ENCODE data around the gene PEX16. TPM values are rescaled to one million over a fixed set of nuclear protein-coding genes. Genes with fewer than 3 reads are reported as not detected.

Gene PEX16
- total and polyA plus RNA-seq, 9 of the 15 experiments (the other 6 are each of a cell fraction or from before 2014, with no cell fraction given): 1.5 to 43.9 (median 14.6) TPM

- no peak for TF ChIP-seq C11orf30 (IDR thresholded peaks at IDR 0.05; ENCODE audit: low read depth)
- peak; percentile 35 to 43; a peak in 2 of 4 replicates for TF ChIP-seq KDM1A (IDR thresholded peaks at IDR 0.05)
- TF ChIP-seq PURB (CRISPR knock-in tag; IDR thresholded peaks at IDR 0.05; ENCODE audit: low read depth): no peak
- TF ChIP-seq ZNF696 (CRISPR knock-in tag; conservative IDR thresholded peaks at IDR 0.05): no peak
- TF ChIP-seq, protein P1, sequence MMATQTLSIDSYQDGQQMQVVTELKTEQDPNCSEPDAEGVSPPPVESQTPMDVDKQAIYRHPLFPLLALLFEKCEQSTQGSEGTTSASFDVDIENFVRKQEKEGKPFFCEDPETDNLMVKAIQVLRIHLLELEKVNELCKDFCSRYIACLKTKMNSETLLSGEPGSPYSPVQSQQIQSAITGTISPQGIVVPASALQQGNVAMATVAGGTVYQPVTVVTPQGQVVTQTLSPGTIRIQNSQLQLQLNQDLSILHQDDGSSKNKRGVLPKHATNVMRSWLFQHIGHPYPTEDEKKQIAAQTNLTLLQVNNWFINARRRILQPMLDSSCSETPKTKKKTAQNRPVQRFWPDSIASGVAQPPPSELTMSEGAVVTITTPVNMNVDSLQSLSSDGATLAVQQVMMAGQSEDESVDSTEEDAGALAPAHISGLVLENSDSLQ (IDR thresholded peaks at IDR 0.05): peak; percentile 61; the same call in 1 of the 2 replicates
- no peak for TF ChIP-seq RB1 (IDR thresholded peaks at IDR 0.05; ENCODE audit: low read depth)
- TF ChIP-seq ILF3 (IDR thresholded peaks at IDR 0.05; ENCODE audit: borderline replicate concordance): no peak
- TF ChIP-seq TCF7 (IDR thresholded peaks at IDR 0.05; ENCODE audit: borderline replicate concordance): no peak
- no peak for TF ChIP-seq NELFE (IDR thresholded peaks at IDR 0.05; ENCODE audit: insufficient read depth, insufficient read length)
- TF ChIP-seq CHD4 (IDR thresholded peaks at IDR 0.05; ENCODE audit: insufficient read depth, insufficient replicate concordance, low read depth, low read length, poor library complexity, severe bottlenecking): no peak
- TF ChIP-seq CREM (IDR thresholded peaks at IDR 0.05; ENCODE audit: low read depth): peak; percentile 47
- TF ChIP-seq ZNF717 (CRISPR knock-in tag; IDR thresholded peaks at IDR 0.05): no peak
- TF ChIP-seq, protein P2, sequence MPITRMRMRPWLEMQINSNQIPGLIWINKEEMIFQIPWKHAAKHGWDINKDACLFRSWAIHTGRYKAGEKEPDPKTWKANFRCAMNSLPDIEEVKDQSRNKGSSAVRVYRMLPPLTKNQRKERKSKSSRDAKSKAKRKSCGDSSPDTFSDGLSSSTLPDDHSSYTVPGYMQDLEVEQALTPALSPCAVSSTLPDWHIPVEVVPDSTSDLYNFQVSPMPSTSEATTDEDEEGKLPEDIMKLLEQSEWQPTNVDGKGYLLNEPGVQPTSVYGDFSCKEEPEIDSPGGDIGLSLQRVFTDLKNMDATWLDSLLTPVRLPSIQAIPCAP (CRISPR knock-in tag; IDR thresholded peaks at IDR 0.05; ENCODE audit: borderline replicate concordance): no peak
- no peak for TF ChIP-seq PHF20 (IDR thresholded peaks at IDR 0.05; ENCODE audit: partially characterized antibody)
- no peak for TF ChIP-seq FOXA3 (CRISPR knock-in tag; conservative IDR thresholded peaks at IDR 0.05 in 1 of 2, IDR thresholded peaks at IDR 0.05 in 1 of 2)
- TF ChIP-seq SAP30 (IDR thresholded peaks at IDR 0.05; ENCODE audit: borderline replicate concordance, insufficient read depth, low read depth, low read length, poor library complexity, severe bottlenecking): no peak
- no peak for TF ChIP-seq PHB2 (IDR thresholded peaks at IDR 0.05; ENCODE audit: low read depth)
- TF ChIP-seq NR2F6 (CRISPR knock-in tag; IDR thresholded peaks at IDR 0.05): no peak
- no peak for TF ChIP-seq BHLHE40 (IDR thresholded peaks at IDR 0.05; ENCODE audit: low read length)
- no peak for TF ChIP-seq GABPA (tag; conservative IDR thresholded peaks at IDR 0.05; ENCODE audit: low read depth)
- no peak for TF ChIP-seq ZNF232 (CRISPR knock-in tag; IDR thresholded peaks at IDR 0.05)
- TF ChIP-seq CREB1 (IDR thresholded peaks at IDR 0.05): peak; percentile 73; the same call in 1 of the 2 replicates
- TF ChIP-seq CREB1 (CRISPR knock-in tag; IDR thresholded peaks at IDR 0.05): peak; percentile 62; the same call in 1 of the 2 replicates
- TF ChIP-seq BCL6 (CRISPR knock-in tag; IDR thresholded peaks at IDR 0.05): no peak
- no peak for TF ChIP-seq ZNF23 (CRISPR knock-in tag; IDR thresholded peaks at IDR 0.05)
- TF ChIP-seq, protein P3, sequence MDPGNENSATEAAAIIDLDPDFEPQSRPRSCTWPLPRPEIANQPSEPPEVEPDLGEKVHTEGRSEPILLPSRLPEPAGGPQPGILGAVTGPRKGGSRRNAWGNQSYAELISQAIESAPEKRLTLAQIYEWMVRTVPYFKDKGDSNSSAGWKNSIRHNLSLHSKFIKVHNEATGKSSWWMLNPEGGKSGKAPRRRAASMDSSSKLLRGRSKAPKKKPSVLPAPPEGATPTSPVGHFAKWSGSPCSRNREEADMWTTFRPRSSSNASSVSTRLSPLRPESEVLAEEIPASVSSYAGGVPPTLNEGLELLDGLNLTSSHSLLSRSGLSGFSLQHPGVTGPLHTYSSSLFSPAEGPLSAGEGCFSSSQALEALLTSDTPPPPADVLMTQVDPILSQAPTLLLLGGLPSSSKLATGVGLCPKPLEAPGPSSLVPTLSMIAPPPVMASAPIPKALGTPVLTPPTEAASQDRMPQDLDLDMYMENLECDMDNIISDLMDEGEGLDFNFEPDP (CRISPR knock-in tag; IDR thresholded peaks at IDR 0.05): no peak
- no peak for TF ChIP-seq ZNF764 (CRISPR knock-in tag; IDR thresholded peaks at IDR 0.05; ENCODE audit: low read depth)
- TF ChIP-seq SREBF2 (CRISPR knock-in tag; IDR thresholded peaks at IDR 0.05): no peak
- TF ChIP-seq NFE2 (IDR thresholded peaks at IDR 0.05; ENCODE audit: low read depth): no peak
- TF ChIP-seq NR3C1 (CRISPR knock-in tag; IDR thresholded peaks at IDR 0.05): no peak
Measured at GRCh38 chr11:45904309-45904915, 13.3 kb downstream of the PEX16 start (continued).

Measured in K562 (cell line).